ENCODE data around the gene SCARB1.

DNA sequence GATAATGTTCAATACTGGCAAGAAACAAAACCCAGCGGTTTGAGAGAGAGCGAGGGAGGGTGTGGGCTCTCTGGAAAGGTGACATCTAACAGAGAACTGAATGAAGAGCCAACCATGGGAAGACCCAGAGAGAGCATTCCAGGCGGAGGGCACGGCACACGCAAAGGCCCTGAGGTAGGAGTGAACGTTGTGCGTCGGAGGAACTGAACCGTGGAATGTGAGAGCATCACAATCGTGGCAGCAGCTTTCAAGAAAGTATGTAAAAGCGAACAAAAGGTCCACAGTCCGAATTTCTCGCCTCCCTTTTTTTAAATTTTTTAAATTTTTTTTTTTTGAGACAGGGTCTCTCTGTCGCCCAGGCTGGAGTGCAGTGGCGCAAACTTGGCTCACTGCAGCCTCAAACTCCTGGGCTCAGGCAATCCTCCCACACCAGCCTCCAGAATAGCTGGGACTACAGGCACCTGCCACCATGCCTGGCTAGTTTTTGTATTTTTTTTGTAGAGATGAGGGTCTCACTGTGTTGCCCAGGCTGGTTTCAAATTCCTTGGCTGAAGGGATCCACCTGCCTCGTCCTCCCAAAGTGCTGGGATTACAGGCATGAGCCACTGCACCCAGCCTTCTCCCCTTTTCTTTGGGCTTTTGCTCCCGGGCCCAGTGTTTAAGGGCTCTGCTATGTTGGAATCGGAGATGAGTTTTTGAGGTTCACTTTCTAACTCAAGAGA lies 15.3 kb upstream of the SCARB1 start:
- TF ChIP-seq ZNF660 (tag by site-specific recombination; IDR thresholded peaks at IDR 0.05), result no peak
- TF ChIP-seq, protein P1, sequence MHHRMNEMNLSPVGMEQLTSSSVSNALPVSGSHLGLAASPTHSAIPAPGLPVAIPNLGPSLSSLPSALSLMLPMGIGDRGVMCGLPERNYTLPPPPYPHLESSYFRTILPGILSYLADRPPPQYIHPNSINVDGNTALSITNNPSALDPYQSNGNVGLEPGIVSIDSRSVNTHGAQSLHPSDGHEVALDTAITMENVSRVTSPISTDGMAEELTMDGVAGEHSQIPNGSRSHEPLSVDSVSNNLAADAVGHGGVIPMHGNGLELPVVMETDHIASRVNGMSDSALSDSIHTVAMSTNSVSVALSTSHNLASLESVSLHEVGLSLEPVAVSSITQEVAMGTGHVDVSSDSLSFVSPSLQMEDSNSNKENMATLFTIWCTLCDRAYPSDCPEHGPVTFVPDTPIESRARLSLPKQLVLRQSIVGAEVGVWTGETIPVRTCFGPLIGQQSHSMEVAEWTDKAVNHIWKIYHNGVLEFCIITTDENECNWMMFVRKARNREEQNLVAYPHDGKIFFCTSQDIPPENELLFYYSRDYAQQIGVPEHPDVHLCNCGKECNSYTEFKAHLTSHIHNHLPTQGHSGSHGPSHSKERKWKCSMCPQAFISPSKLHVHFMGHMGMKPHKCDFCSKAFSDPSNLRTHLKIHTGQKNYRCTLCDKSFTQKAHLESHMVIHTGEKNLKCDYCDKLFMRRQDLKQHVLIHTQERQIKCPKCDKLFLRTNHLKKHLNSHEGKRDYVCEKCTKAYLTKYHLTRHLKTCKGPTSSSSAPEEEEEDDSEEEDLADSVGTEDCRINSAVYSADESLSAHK (tag by site-specific recombination; IDR thresholded peaks at IDR 0.05), result no peak
- TF ChIP-seq, protein P2, sequence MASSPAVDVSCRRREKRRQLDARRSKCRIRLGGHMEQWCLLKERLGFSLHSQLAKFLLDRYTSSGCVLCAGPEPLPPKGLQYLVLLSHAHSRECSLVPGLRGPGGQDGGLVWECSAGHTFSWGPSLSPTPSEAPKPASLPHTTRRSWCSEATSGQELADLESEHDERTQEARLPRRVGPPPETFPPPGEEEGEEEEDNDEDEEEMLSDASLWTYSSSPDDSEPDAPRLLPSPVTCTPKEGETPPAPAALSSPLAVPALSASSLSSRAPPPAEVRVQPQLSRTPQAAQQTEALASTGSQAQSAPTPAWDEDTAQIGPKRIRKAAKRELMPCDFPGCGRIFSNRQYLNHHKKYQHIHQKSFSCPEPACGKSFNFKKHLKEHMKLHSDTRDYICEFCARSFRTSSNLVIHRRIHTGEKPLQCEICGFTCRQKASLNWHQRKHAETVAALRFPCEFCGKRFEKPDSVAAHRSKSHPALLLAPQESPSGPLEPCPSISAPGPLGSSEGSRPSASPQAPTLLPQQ (tag by site-specific recombination; IDR thresholded peaks at IDR 0.05), result no peak
- TF ChIP-seq, protein P3, sequence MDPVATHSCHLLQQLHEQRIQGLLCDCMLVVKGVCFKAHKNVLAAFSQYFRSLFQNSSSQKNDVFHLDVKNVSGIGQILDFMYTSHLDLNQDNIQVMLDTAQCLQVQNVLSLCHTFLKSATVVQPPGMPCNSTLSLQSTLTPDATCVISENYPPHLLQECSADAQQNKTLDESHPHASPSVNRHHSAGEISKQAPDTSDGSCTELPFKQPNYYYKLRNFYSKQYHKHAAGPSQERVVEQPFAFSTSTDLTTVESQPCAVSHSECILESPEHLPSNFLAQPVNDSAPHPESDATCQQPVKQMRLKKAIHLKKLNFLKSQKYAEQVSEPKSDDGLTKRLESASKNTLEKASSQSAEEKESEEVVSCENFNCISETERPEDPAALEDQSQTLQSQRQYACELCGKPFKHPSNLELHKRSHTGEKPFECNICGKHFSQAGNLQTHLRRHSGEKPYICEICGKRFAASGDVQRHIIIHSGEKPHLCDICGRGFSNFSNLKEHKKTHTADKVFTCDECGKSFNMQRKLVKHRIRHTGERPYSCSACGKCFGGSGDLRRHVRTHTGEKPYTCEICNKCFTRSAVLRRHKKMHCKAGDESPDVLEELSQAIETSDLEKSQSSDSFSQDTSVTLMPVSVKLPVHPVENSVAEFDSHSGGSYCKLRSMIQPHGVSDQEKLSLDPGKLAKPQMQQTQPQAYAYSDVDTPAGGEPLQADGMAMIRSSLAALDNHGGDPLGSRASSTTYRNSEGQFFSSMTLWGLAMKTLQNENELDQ (tag by site-specific recombination; IDR thresholded peaks at IDR 0.05; ENCODE audit: low read depth), result no peak
- TF ChIP-seq, protein P4, sequence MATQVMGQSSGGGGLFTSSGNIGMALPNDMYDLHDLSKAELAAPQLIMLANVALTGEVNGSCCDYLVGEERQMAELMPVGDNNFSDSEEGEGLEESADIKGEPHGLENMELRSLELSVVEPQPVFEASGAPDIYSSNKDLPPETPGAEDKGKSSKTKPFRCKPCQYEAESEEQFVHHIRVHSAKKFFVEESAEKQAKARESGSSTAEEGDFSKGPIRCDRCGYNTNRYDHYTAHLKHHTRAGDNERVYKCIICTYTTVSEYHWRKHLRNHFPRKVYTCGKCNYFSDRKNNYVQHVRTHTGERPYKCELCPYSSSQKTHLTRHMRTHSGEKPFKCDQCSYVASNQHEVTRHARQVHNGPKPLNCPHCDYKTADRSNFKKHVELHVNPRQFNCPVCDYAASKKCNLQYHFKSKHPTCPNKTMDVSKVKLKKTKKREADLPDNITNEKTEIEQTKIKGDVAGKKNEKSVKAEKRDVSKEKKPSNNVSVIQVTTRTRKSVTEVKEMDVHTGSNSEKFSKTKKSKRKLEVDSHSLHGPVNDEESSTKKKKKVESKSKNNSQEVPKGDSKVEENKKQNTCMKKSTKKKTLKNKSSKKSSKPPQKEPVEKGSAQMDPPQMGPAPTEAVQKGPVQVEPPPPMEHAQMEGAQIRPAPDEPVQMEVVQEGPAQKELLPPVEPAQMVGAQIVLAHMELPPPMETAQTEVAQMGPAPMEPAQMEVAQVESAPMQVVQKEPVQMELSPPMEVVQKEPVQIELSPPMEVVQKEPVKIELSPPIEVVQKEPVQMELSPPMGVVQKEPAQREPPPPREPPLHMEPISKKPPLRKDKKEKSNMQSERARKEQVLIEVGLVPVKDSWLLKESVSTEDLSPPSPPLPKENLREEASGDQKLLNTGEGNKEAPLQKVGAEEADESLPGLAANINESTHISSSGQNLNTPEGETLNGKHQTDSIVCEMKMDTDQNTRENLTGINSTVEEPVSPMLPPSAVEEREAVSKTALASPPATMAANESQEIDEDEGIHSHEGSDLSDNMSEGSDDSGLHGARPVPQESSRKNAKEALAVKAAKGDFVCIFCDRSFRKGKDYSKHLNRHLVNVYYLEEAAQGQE (tag by site-specific recombination; IDR thresholded peaks at IDR 0.05), result no peak
- no peak for TF ChIP-seq ZNF768 (tag by site-specific recombination; IDR thresholded peaks at IDR 0.05)
